ENCODE results near the gene LCN10.
"Not testable (repeated sequence)": the region's sequence is repeated elsewhere in the genome, so short reads cannot be mapped to it uniquely, and the experiment has no call there.

The LCN10 gene

GRCh38 chr9:136757328-136757727, 14.6 kb upstream of the LCN10 start:
- DNase-seq (ENCODE audit: low read depth): no peak
- no peak overlapping the region for H3K4me3 ChIP-seq (ENCODE audit: low read depth, low read length)

GRCh38 chr9:136756836-136757235, 14.1 kb upstream of the LCN10 start:
- no peak overlapping the region for H3K4me3 ChIP-seq (ENCODE audit: low read depth, low read length)

GRCh38 chr9:136756134-136756438, 13.3 kb upstream of the LCN10 start:
- H3K4me3 ChIP-seq (ENCODE audit: low read depth, low read length): no peak overlapping the region
- no peak for DNase-seq (ENCODE audit: low read depth)

More at GRCh38 chr9:136756836-136757235, 14.1 kb upstream of the LCN10 start:
- DNase-seq (ENCODE audit: low read depth): no peak

GRCh38 chr9:136755302-136756133, 12.8 kb upstream of the LCN10 start:
- DNase-seq (ENCODE audit: low read depth); H3K4me3 ChIP-seq (ENCODE audit: low read depth, low read length): not testable (repeated sequence)

- no peak for DNase-seq (ENCODE audit: low read depth)
- no peak overlapping the region for H3K4me3 ChIP-seq (ENCODE audit: low read depth, low read length)
Observed at GRCh38 chr9:136754626-136755301, 12.0 kb upstream of the LCN10 start.

- no peak for DNase-seq (ENCODE audit: low read depth)
- no peak overlapping the region for H3K4me3 ChIP-seq (ENCODE audit: low read depth, low read length)
Observed at GRCh38 chr9:136754059-136754572, 11.4 kb upstream of the LCN10 start.

- no peak for DNase-seq (ENCODE audit: low read depth)
- no peak overlapping the region for H3K4me3 ChIP-seq (ENCODE audit: low read depth, low read length)
Observed at GRCh38 chr9:136753371-136754058, 10.8 kb upstream of the LCN10 start.

- H3K4me3 ChIP-seq (ENCODE audit: low read depth, low read length): no peak overlapping the region
- DNase-seq (ENCODE audit: low read depth): no peak
Observed at GRCh38 chr9:136751814-136752213, 9.1 kb upstream of the LCN10 start.

- DNase-seq (ENCODE audit: low read depth): no peak
- no peak overlapping the region for H3K4me3 ChIP-seq (ENCODE audit: low read depth, low read length)
Observed at GRCh38 chr9:136751244-136751643, 8.5 kb upstream of the LCN10 start.

- H3K4me3 ChIP-seq (ENCODE audit: low read depth, low read length): no peak overlapping the region
- DNase-seq (ENCODE audit: low read depth): no peak
Observed at GRCh38 chr9:136750526-136750925, 7.8 kb upstream of the LCN10 start.

GRCh38 chr9:136748666-136749611, 6.2 kb upstream of the LCN10 start:
- H3K4me3 ChIP-seq (ENCODE audit: low read depth, low read length): no peak overlapping the region

GRCh38 chr9:136748201-136748600, 5.5 kb upstream of the LCN10 start, which contains the start of gene LCN6:
Gene LCN6 (minus strand): TSS chr9:136748525. CDS start chr9:136748483, 42 bp downstream.
- no peak within 1 kb of the TSS for H3K4me3 ChIP-seq (ENCODE audit: low read depth, low read length)
- DNase-seq (ENCODE audit: low read depth): no peak

More at GRCh38 chr9:136748666-136749611, 6.2 kb upstream of the LCN10 start:
- no peak for DNase-seq (ENCODE audit: low read depth)

- no peak for DNase-seq (ENCODE audit: low read depth)
- no peak overlapping the region for H3K4me3 ChIP-seq (ENCODE audit: low read depth, low read length)
Observed at GRCh38 chr9:136747161-136748060, 4.7 kb upstream of the LCN10 start.

- DNase-seq (ENCODE audit: low read depth): no peak
- H3K4me3 ChIP-seq (ENCODE audit: low read depth, low read length): no peak overlapping the region
Observed at GRCh38 chr9:136746621-136747020, 3.9 kb upstream of the LCN10 start.

GRCh38 chr9:136746155-136746490, 3.4 kb upstream of the LCN10 start:
- no peak overlapping the region for H3K4me3 ChIP-seq (ENCODE audit: low read depth, low read length)
- DNase-seq (ENCODE audit: low read depth): no peak

GRCh38 chr9:136745389-136746154, 2.8 kb upstream of the LCN10 start:
- DNase-seq (ENCODE audit: low read depth): no peak
- H3K4me3 ChIP-seq (ENCODE audit: low read depth, low read length): no peak overlapping the region

- no peak for DNase-seq (ENCODE audit: low read depth)
- H3K4me3 ChIP-seq (ENCODE audit: low read depth, low read length): no peak overlapping the region
Observed at GRCh38 chr9:136744773-136745172, 2.0 kb upstream of the LCN10 start.

Measured in skeletal muscle cell (primary cell).